K562 (cell line): ENCODE measurements around the gene ERVK3-1. TPM values are rescaled to one million over a fixed set of nuclear protein-coding genes. Genes with fewer than 3 reads are reported as not detected.

Experiments
- ATAC-seq: fragments of 200-7000 bp; cut with Tn5 transposase; 3 replicates; pipeline ENCODE4 v1.9.1; 2020; ENCODE audit warnings: moderate library complexity
- BruUV-seq: library from RNA; stranded (reverse); fragments of 400-500 nt; replicated peaks from 2 replicates; lab custom pipeline; 2021; lab: Mats Ljungman, UMichigan
- CTCF ChIA-PET: fragments of 300-600 bp; formaldehyde crosslinking; extraction: SDS; loops from one replicate; lab custom pipeline; 2021; ENCODE audit warnings: low intra/inter-chr PET ratio; lab: Yijun Ruan, JAX
- POLR2A ChIA-PET: fragments of 300-600, 350-650 bp; sonication (Branson Sonifier 250); formaldehyde crosslinking; extraction: SDS; loops from one replicate; lab custom pipeline; 2021; ENCODE audit warnings: antibody characterized with exemption, inconsistent platforms; lab: Yijun Ruan, JAX
- DNase-seq, 4 experiments: peaks; one replicate each; pipeline versions ENCODE4 v3.0.0 to v3.0.0-alpha.2; 2011 to 2018; ENCODE audit warnings: low spot score in 3 of 4, mixed read lengths in 3 of 4; ENCODE audit errors: extremely low read depth in 1 of 4
- FAIRE-seq: peaks from 2 replicates; lab custom pipeline; 2011; peaks lifted over from hg19 to GRCh38; lab: Jason Lieb, UNC
- H2AFZ ChIP-seq: 2 replicates; pipeline ENCODE4 v1.6.0; 2011; ENCODE audit warnings: low read depth, low read length, control low read depth, inconsistent platforms
- H3K27ac ChIP-seq: fragments of 200-600 bp; 3 replicates; pipeline ENCODE4 v1.8.0; 2011; ENCODE audit warnings: low read depth, mild to moderate bottlenecking, control low read depth, inconsistent platforms, low read length, moderate library complexity, mixed read lengths; ENCODE audit errors: extremely low read depth
- H3K27me3 ChIP-seq, 2 experiments: fragments of 300-600 bp in 1 of 2; 2 replicates in 1 of 2; 3 replicates in 1 of 2; pipeline versions ENCODE4 v1.6.0 to v1.8.0; 2011; ENCODE audit warnings: inconsistent platforms in 2 of 2, low read length in 2 of 2, mild to moderate bottlenecking in 1 of 2, mixed read lengths in 1 of 2, moderate library complexity in 1 of 2; ENCODE audit not compliant: control insufficient read depth in 2 of 2, insufficient read depth in 2 of 2
- H3K36me3 ChIP-seq: fragments of 300-600 bp; 3 replicates; pipeline ENCODE4 v1.8.0; 2011; ENCODE audit warnings: mild to moderate bottlenecking, low read length, inconsistent platforms; ENCODE audit not compliant: control insufficient read depth, insufficient read depth
- H3K4me1 ChIP-seq, 2 experiments: fragments of 200-600 bp in 1 of 2; replicated peaks in 1 of 2; 2 replicates in 1 of 2; 3 replicates in 1 of 2; pipeline versions ENCODE4 v1.5.1 to v1.8.0; 2011; ENCODE audit warnings: inconsistent platforms in 2 of 2, low read length in 2 of 2, mild to moderate bottlenecking in 1 of 2, mixed read lengths in 1 of 2, moderate library complexity in 1 of 2; ENCODE audit not compliant: control insufficient read depth in 2 of 2, insufficient read depth in 2 of 2
- H3K4me2 ChIP-seq: 2 replicates; pipeline ENCODE4 v1.6.1; 2011; ENCODE audit warnings: low read length, control low read depth, inconsistent platforms, mixed read lengths; ENCODE audit not compliant: insufficient read depth
- H3K4me3 ChIP-seq: fragments of 200-600 bp; sonication (generic), shearing (Covaris generic); 2 replicates; pipeline ENCODE4 v1.5.1; 2016; ENCODE audit warnings: control low read depth, inconsistent platforms
- H3K79me2 ChIP-seq: fragments of 200-600 bp; 3 replicates; pipeline ENCODE4 v1.8.0; 2011; ENCODE audit warnings: low read length, inconsistent platforms; ENCODE audit not compliant: control insufficient read depth, insufficient read depth
- H3K9ac ChIP-seq, 2 experiments: 2 replicates each; pipeline versions ENCODE4 v1.6.0 to v1.6.1; 2011; ENCODE audit warnings: low read depth in 2 of 2, low read length in 2 of 2, control low read depth in 1 of 2, inconsistent platforms in 1 of 2, mild to moderate bottlenecking in 1 of 2, mixed read lengths in 1 of 2; ENCODE audit not compliant: insufficient read depth in 1 of 2
- H3K9me1 ChIP-seq: one replicate; pipeline ENCODE4 v1.6.0; 2011; ENCODE audit warnings: inconsistent platforms, mild to moderate bottlenecking, low read length, moderate library complexity; ENCODE audit not compliant: control insufficient read depth, insufficient read depth
- H3K9me3 ChIP-seq: replicated peaks from 2 replicates; pipeline ENCODE4 v1.5.1; 2011; ENCODE audit warnings: low read depth, low read length, inconsistent platforms; ENCODE audit not compliant: control insufficient read depth, insufficient read depth
- H4K20me1 ChIP-seq: replicated peaks from 2 replicates; pipeline ENCODE4 v1.6.1; 2011; ENCODE audit warnings: low read length, inconsistent platforms, mixed read lengths; ENCODE audit not compliant: control insufficient read depth, insufficient read depth
- FOXP1 ChIP-seq: sonication (generic); formaldehyde crosslinking; IDR thresholded peaks from 2 replicates; pipeline ENCODE4 v1.8.0; 2022; ENCODE audit warnings: mild to moderate bottlenecking, missing genetic modification reagents
- LARP7 ChIP-seq: fragments of 450-650 bp; IDR thresholded peaks from 2 replicates; pipeline ENCODE4 v1.6.1; 2016
- LCOR ChIP-seq: sonication (generic); formaldehyde crosslinking; IDR thresholded peaks from 2 replicates; pipeline ENCODE4 v1.8.0; 2022; ENCODE audit warnings: mild to moderate bottlenecking, missing genetic modification reagents
- MAZ ChIP-seq, 2 experiments: fragments of 450-650 bp in 1 of 2; sonication (generic) in 1 of 2; formaldehyde crosslinking; IDR thresholded peaks in 1 of 2; conservative IDR thresholded peaks in 1 of 2; 2 replicates each; pipeline versions ENCODE4 v1.4.0 to v1.5.0; 2020; ENCODE audit warnings: mild to moderate bottlenecking in 1 of 2, missing genetic modification reagents in 1 of 2
- MBD2 ChIP-seq: sonication (generic); IDR thresholded peaks from 2 replicates; pipeline ENCODE4 v1.6.1; 2016; ENCODE audit warnings: low read depth, borderline replicate concordance
- NCOA2 ChIP-seq, 2 experiments: fragments of 450-650 bp; IDR thresholded peaks; 2 replicates each; pipeline ENCODE4 v1.6.1; 2018; ENCODE audit warnings: mild to moderate bottlenecking in 2 of 2, moderate library complexity in 1 of 2; ENCODE audit not compliant: partially characterized antibody in 2 of 2
- POU5F1 ChIP-seq: fragments of 150-350 bp; IDR thresholded peaks from 2 replicates; pipeline ENCODE4 v1.6.1; 2014; ENCODE audit warnings: borderline replicate concordance, low read length, low read depth, mild to moderate bottlenecking; ENCODE audit not compliant: partially characterized antibody
- RBM17 ChIP-seq: fragments of 200-400 bp; formaldehyde crosslinking; IDR thresholded peaks from 2 replicates; pipeline ENCODE4 v1.6.1; 2017; ENCODE audit warnings: low read depth, mild to moderate bottlenecking, low read length, borderline replicate concordance
- RCOR1 ChIP-seq, 2 experiments: IDR thresholded peaks; 2 replicates each; pipeline ENCODE4 v1.6.1; 2012; ENCODE audit warnings: low read depth in 2 of 2, low read length in 2 of 2, borderline replicate concordance in 1 of 2, improper control_type of control experiment in 1 of 2
- RFX5 ChIP-seq: IDR thresholded peaks from 2 replicates; pipeline ENCODE4 v1.6.1; 2011; ENCODE audit warnings: low read depth, mild to moderate bottlenecking, improper control_type of control experiment, low read length
- ZC3H11A ChIP-seq: IDR thresholded peaks from 2 replicates; pipeline ENCODE4 v1.6.1; 2012; ENCODE audit warnings: low read depth, low read length, improper control_type of control experiment
- ZNF197 ChIP-seq: fragments of 200-800 bp; sonication (Bioruptor generic); IDR thresholded peaks from 2 replicates; pipeline ENCODE4 v1.6.1; 2016; ENCODE audit warnings: low read depth, missing genetic modification characterization, missing compliant biosample characterization
- ZNF431 ChIP-seq: sonication (generic); formaldehyde crosslinking; IDR thresholded peaks from 2 replicates; pipeline ENCODE4 v1.8.0; 2022; ENCODE audit warnings: mild to moderate bottlenecking, missing genetic modification reagents
- ZNF766 ChIP-seq: fragments of 200-800 bp; sonication (Bioruptor generic); conservative IDR thresholded peaks from 2 replicates; pipeline ENCODE4 v1.6.1; 2016; ENCODE audit warnings: missing genetic modification characterization, missing compliant biosample characterization
- WGBS: fragments of 100-300 bp; shearing (Covaris generic); methylation state at CpG from one replicate; pipeline ENCODE4 v1.1.6; 2016; ENCODE audit warnings: low coverage, mixed read lengths; ENCODE audit not compliant: insufficient coverage; ENCODE audit errors: missing lambda C conversion rate; 5-methylcytosine and 5-hydroxymethylcytosine counted together
- in situ Hi-C: fragments of 300-500 bp; cut with MboI; formaldehyde crosslinking; loops from 4 replicates; pipeline ENCODE4 v1.15.0; 2018; ENCODE audit warnings: inconsistent platforms, mixed read lengths
- intact Hi-C: fragments of 100-400 bp; cut with micrococcal nuclease; formaldehyde crosslinking; loops from 2 replicates; pipeline ENCODE4 v1.14.2; 2022
- polyA plus RNA-seq, 8 experiments: library from polyadenylated mRNA; depleted of rRNA in 4 of 8; stranded (reverse) in 5 of 8; unstranded in 3 of 8; fragments of >200 nt; fragmentation: Nextera tagmentation in 2 of 8; fragmentation: Illumina TruSeq in 1 of 8; extraction: Ambion mirVana in 2 of 8; extraction: Trizol in 1 of 8; gene quantifications; 2 replicates each; pipeline versions ENCODE4 v1.2.1 to v1.2.3, GENCODE V29; 2011 to 2014; ENCODE audit warnings: inconsistent platforms in 1 of 8, missing spikeins in 1 of 8
- total RNA-seq, 7 experiments: library from RNA; depleted of rRNA in 6 of 7; stranded (reverse); fragments of >200 nt in 6 of 7; fragmentation: Illumina TruSeq in 2 of 7; extraction: Trizol in 2 of 7; gene quantifications; 2 replicates each; pipeline versions ENCODE4 v1.2.1 to v1.2.3, GENCODE V29; 2011 to 2021; ENCODE audit warnings: low replicate concordance in 1 of 7
- TF ChIP-seq, protein P1 (sequence below): fragments of 200-400 bp; formaldehyde crosslinking; IDR thresholded peaks from 2 replicates; pipeline ENCODE4 v1.6.1; 2017; ENCODE audit warnings: mild to moderate bottlenecking, low read depth, low read length, moderate library complexity
- TF ChIP-seq, protein P2 (sequence below): sonication (generic); formaldehyde crosslinking; IDR thresholded peaks from 2 replicates; pipeline ENCODE4 v1.8.1; 2023; ENCODE audit warnings: mild to moderate bottlenecking, missing genetic modification reagents

The ERVK3-1 gene
- total and polyA plus RNA-seq, 9 of the 15 experiments (the other 6 are each of a cell fraction or from before 2014, with no cell fraction given): 87.6 to 299 (median 119) TPM

DNA sequence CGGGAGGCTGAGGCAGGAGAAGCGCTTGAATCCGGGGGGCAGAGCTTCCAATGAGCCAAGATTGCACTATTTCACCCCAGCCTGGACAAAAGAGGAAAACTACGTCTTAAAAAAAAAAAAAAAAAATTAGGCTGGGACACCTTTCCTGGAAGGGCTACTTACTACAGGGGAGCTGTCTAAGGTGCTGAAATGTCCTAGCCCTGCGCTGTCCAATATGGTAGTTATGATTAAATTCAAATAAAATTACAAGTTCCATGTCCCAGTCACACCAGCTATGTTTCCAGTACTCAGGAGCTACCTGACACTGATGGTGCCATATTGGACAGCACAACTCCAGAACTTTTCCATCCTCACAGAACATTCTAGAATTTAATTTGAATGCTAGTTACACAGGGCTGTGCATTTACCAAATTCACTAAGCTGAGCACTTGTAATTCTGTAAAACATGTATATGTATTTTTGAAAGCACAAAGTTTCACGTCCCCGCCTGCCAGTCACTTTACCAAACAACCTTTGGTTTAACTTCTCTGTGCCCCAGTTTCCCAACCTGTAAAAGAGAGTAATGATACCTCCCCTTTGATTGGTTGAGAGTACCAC is 12.4 kb downstream of the ERVK3-1 start:
- intact Hi-C loops (no loop called here), in situ Hi-C loops (no loop called here)
- H3K27me3 ChIP-seq: no peaks in the 10 kb centered on the region
- no peaks in the 10 kb centered on the region; a peak in 1 of 5 replicates for H3K4me1 ChIP-seq
- ATAC-seq (peak; percentile 72), DNase-seq (peak; percentile 36 to 61 (median 52)), FAIRE-seq (peak; percentile 32)
- H3K36me3 ChIP-seq: peaks cover 28% of the 10 kb centered on the region; the same call in 2 of the 3 replicates
- WGBS: 29% methylated on average over 6 of the region's 7 CpGs
- H3K9me3 ChIP-seq: 0 out of 2 replicates have a peak, but pooled peaks cover 1% of the 10 kb centered on the region
- H2AFZ ChIP-seq: no peak overlapping the region
- no peak overlapping the region for H3K4me2 ChIP-seq
- ChIA-PET POLR2A (interaction anchor here (1.0 to 3.9 kb wide), 4 partner anchors 8 to 17 kb away, joined by 6 to 27 read pairs (median 12); partner anchors contain the start of genes ERVK3-1 and ZSCAN22), CTCF (no interaction called here)
- H3K79me2 ChIP-seq: no peaks in the 10 kb centered on the region; the same call in 2 of the 3 replicates
- no peak overlapping the region for H3K9ac ChIP-seq
- H3K27ac ChIP-seq: no peak overlapping the region
- H3K4me3 ChIP-seq: no peak overlapping the region
- no peaks in the 10 kb centered on the region for H3K9me1 ChIP-seq
- no peaks in the 10 kb centered on the region for H4K20me1 ChIP-seq
- BruUV-seq: no TSS peak
- TF ChIP-seq LCOR (CRISPR knock-in tag) (no peak), ZNF197 (CRISPR knock-in tag) (0 out of 2 replicates have a peak, but pooled peaks have one; percentile 56), MAZ (CRISPR knock-in tag; conservative IDR thresholded peaks at IDR 0.05 in 1 of 2, IDR thresholded peaks at IDR 0.05 in 1 of 2) (peak in 1 of 2 experiments; percentile 77; a peak in 2 of 4 replicates), FOXP1 (0 out of 2 replicates have a peak, but pooled peaks have one; percentile 47), ZNF766 (peak; percentile 69), POU5F1 (no peak), ZNF431 (CRISPR knock-in tag) (no peak), LARP7 (no peak), RBM17 (no peak), ZC3H11A (no peak), RCOR1 (IDR thresholded peaks at IDR 0.05; ENCODE audit: borderline replicate concordance in 1 of 2, low read depth in 2 of 2, low read length in 2 of 2) (0 out of 4 replicates have a peak, but pooled peaks of 1 of the 2 experiments have one; percentile 32), RFX5 (no peak), MBD2 (no peak), NCOA2 (IDR thresholded peaks at IDR 0.05; ENCODE audit: partially characterized antibody in 2 of 2) (no peak)
- TF ChIP-seq, protein P1, sequence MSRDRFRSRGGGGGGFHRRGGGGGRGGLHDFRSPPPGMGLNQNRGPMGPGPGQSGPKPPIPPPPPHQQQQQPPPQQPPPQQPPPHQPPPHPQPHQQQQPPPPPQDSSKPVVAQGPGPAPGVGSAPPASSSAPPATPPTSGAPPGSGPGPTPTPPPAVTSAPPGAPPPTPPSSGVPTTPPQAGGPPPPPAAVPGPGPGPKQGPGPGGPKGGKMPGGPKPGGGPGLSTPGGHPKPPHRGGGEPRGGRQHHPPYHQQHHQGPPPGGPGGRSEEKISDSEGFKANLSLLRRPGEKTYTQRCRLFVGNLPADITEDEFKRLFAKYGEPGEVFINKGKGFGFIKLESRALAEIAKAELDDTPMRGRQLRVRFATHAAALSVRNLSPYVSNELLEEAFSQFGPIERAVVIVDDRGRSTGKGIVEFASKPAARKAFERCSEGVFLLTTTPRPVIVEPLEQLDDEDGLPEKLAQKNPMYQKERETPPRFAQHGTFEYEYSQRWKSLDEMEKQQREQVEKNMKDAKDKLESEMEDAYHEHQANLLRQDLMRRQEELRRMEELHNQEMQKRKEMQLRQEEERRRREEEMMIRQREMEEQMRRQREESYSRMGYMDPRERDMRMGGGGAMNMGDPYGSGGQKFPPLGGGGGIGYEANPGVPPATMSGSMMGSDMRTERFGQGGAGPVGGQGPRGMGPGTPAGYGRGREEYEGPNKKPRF: no peak
- TF ChIP-seq, protein P2, sequence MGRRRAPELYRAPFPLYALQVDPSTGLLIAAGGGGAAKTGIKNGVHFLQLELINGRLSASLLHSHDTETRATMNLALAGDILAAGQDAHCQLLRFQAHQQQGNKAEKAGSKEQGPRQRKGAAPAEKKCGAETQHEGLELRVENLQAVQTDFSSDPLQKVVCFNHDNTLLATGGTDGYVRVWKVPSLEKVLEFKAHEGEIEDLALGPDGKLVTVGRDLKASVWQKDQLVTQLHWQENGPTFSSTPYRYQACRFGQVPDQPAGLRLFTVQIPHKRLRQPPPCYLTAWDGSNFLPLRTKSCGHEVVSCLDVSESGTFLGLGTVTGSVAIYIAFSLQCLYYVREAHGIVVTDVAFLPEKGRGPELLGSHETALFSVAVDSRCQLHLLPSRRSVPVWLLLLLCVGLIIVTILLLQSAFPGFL: no peak
